ENCODE results near the gene SIRPG.

DNA sequence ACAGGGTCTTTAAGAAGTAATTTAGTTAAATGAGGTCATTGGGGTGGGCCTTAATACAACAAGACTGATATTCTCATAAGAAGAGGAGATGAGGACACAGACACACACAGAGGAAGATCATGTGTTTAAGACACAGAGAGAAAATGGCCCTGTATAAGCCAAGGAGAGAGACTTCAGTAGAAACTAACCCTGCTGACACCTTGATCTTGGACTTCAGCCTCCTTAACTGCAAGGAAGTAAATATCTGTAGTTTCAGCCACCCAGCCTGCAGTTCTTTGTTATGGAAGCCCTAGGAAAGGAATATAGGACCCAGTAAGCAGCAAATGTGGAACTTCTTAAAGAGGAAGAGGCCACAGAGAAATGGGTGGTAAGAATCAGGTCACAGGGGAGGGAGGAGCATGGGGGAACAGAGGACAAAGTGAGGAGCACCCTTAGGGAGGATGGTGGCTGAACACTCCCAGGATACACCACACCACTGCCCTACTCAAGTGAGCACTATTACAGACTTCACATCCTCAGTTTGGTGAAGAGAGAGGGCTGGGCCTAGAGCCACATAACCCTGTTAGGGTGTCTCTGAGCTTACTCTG lies 38.5 kb downstream of the SIRPG start:
- TF ChIP-seq POLR2A (IDR thresholded peaks at IDR 0.05; ENCODE audit: low read depth, low read length) (no peak), POLR2AphosphoS5 (IDR thresholded peaks at IDR 0.05; ENCODE audit: low read depth, low read length) (no peak), TAF1 (IDR thresholded peaks at IDR 0.05; ENCODE audit: borderline replicate concordance, low read depth, low read length) (no peak)

Data from GM12892 (cell line).